H1 (cell line): ENCODE measurements around the gene RNF5. TPM values are rescaled to one million over a fixed set of nuclear protein-coding genes. Genes with fewer than 3 reads are reported as not detected.
A peak's percentile ranks its signal among the peaks of the same experiment; 100 is the strongest.

ENCODE experiments used
- CTCF ChIA-PET: fragments of 300-600 bp; sonication (Branson Sonifier 250); formaldehyde crosslinking; loops from one replicate; lab custom pipeline; 2021; ENCODE audit not compliant: partially characterized antibody; lab: Charles Lee
- POLR2A ChIA-PET: fragments of 300-600 bp; sonication (Branson Sonifier 250); formaldehyde crosslinking; loops from one replicate; lab custom pipeline; 2021; ENCODE audit warnings: inconsistent platforms; ENCODE audit not compliant: partially characterized antibody; lab: Charles Lee
- DNase-seq, 2 experiments: peaks; one replicate each; pipeline versions ENCODE4 v3.0.0 to v3.0.0-alpha.2; 2010 to 2022; ENCODE audit warnings: low spot score in 2 of 2, low read depth in 1 of 2, mixed read lengths in 1 of 2
- FAIRE-seq: peaks from 2 replicates; lab custom pipeline; 2011; peaks lifted over from hg19 to GRCh38; lab: Jason Lieb, UNC
- H2AFZ ChIP-seq: 2 replicates; pipeline ENCODE4 v1.8.1; 2012; ENCODE audit warnings: low read length, inconsistent platforms
- H2AK5ac ChIP-seq: 2 replicates; pipeline ENCODE4 v1.6.1; 2013; ENCODE audit warnings: low read depth, low read length
- H2BK120ac ChIP-seq: replicated peaks from 2 replicates; pipeline ENCODE3; 2013; ENCODE audit warnings: low read depth, low read length, inconsistent platforms
- H2BK12ac ChIP-seq: 2 replicates; pipeline ENCODE4 v1.6.1; 2013; ENCODE audit warnings: low read depth, low read length
- H2BK15ac ChIP-seq: 2 replicates; pipeline ENCODE4 v1.6.1; 2013; ENCODE audit warnings: low read length
- H2BK20ac ChIP-seq: 2 replicates; pipeline ENCODE4 v1.6.1; 2013; ENCODE audit warnings: low read length
- H2BK5ac ChIP-seq: 2 replicates; pipeline ENCODE4 v1.6.1; 2013; ENCODE audit warnings: low read depth, low read length
- H3K14ac ChIP-seq: 2 replicates; pipeline ENCODE4 v1.6.1; 2013; ENCODE audit warnings: inconsistent platforms; ENCODE audit not compliant: insufficient read length
- H3K18ac ChIP-seq: 2 replicates; pipeline ENCODE4 v1.6.1; 2013; ENCODE audit warnings: low read length; ENCODE audit errors: extremely low read depth
- H3K23ac ChIP-seq: 2 replicates; pipeline ENCODE4 v1.6.1; 2013; ENCODE audit warnings: inconsistent platforms; ENCODE audit not compliant: insufficient read length
- H3K23me2 ChIP-seq: 2 replicates; pipeline ENCODE4 v1.6.1; 2013; ENCODE audit warnings: low read depth, low read length
- H3K27ac ChIP-seq: 2 replicates; pipeline ENCODE4 v1.6.1; 2011; ENCODE audit warnings: low read depth, low read length, inconsistent platforms
- H3K27me3 ChIP-seq, 4 experiments: replicated peaks in 1 of 4; 1 replicate in 1 of 4; 2 replicates in 3 of 4; pipeline versions ENCODE4 v1.6.1 to v1.8.1; 2011 to 2013; ENCODE audit warnings: low read length in 3 of 4, mild to moderate bottlenecking in 3 of 4, inconsistent platforms in 2 of 4, mixed read lengths in 2 of 4, moderate library complexity in 1 of 4; ENCODE audit not compliant: control insufficient read depth in 3 of 4, insufficient read depth in 3 of 4; ENCODE audit errors: extremely low read depth in 1 of 4
- H3K36me3 ChIP-seq, 4 experiments: 2 replicates each; pipeline versions ENCODE4 v1.6.1 to v1.8.1; 2011 to 2013; ENCODE audit warnings: mild to moderate bottlenecking in 4 of 4, low read length in 3 of 4, moderate library complexity in 2 of 4, control low read depth in 1 of 4, inconsistent platforms in 1 of 4; ENCODE audit not compliant: insufficient read depth in 4 of 4, control insufficient read depth in 2 of 4
- H3K4ac ChIP-seq: replicated peaks from 2 replicates; pipeline ENCODE3; 2013; ENCODE audit warnings: low read length, low read depth, mixed read lengths, inconsistent platforms; ENCODE audit not compliant: insufficient read length
- H3K4me1 ChIP-seq, 4 experiments: replicated peaks in 1 of 4; 1 replicate in 1 of 4; 2 replicates in 3 of 4; pipeline versions ENCODE4 v1.6.1 to v1.8.1; 2011 to 2013; ENCODE audit warnings: low read length in 3 of 4, inconsistent platforms in 2 of 4, mixed read lengths in 1 of 4; ENCODE audit not compliant: insufficient read depth in 4 of 4, control insufficient read depth in 3 of 4
- H3K4me2 ChIP-seq, 2 experiments: 2 replicates each; pipeline versions ENCODE4 v1.6.1 to v1.8.1; 2011 to 2013; ENCODE audit warnings: low read depth in 2 of 2, low read length in 2 of 2, control low read depth in 1 of 2, inconsistent platforms in 1 of 2, mild to moderate bottlenecking in 1 of 2; ENCODE audit not compliant: insufficient read depth in 1 of 2
- H3K4me3 ChIP-seq, 4 experiments: fragments of 200-600, 300-600 bp in 1 of 4; sonication (generic), shearing (Covaris generic), sonication (Bioruptor Twin) in 1 of 4; 2 replicates each; pipeline versions ENCODE4 v1.5.1 to v1.8.1; 2011 to 2016; ENCODE audit warnings: low read length in 4 of 4, low read depth in 3 of 4, control low read depth in 2 of 4, inconsistent platforms in 2 of 4, mild to moderate bottlenecking in 2 of 4, mixed read lengths in 1 of 4, moderate library complexity in 1 of 4; ENCODE audit not compliant: insufficient read depth in 2 of 4; ENCODE audit errors: extremely low read depth in 1 of 4
- H3K56ac ChIP-seq: replicated peaks from 2 replicates; pipeline ENCODE3; 2013; ENCODE audit warnings: low read depth, mild to moderate bottlenecking, mixed read lengths, low read length, inconsistent platforms; ENCODE audit not compliant: insufficient read length
- H3K79me1 ChIP-seq: 2 replicates; pipeline ENCODE4 v1.6.1; 2013; ENCODE audit warnings: low read depth, low read length, control low read depth
- H3K79me2 ChIP-seq, 2 experiments: 2 replicates each; pipeline versions ENCODE4 v1.6.1 to v1.8.1; 2012 to 2013; ENCODE audit warnings: low read length in 2 of 2, mild to moderate bottlenecking in 2 of 2, inconsistent platforms in 1 of 2; ENCODE audit not compliant: insufficient read depth in 2 of 2, control insufficient read depth in 1 of 2
- H3K9ac ChIP-seq, 4 experiments: replicated peaks in 1 of 4; 1 replicate in 1 of 4; 2 replicates in 3 of 4; pipeline versions ENCODE4 v1.6.1 to v1.8.1; 2011 to 2013; ENCODE audit warnings: low read depth in 3 of 4, low read length in 3 of 4, control low read depth in 2 of 4, mild to moderate bottlenecking in 2 of 4, moderate library complexity in 2 of 4, inconsistent platforms in 1 of 4; ENCODE audit errors: extremely low read depth in 1 of 4
- H3K9me3 ChIP-seq, 2 experiments: 2 replicates each; pipeline versions ENCODE4 v1.6.1 to v1.8.1; 2012 to 2013; ENCODE audit warnings: mild to moderate bottlenecking in 2 of 2, moderate library complexity in 2 of 2, control low read depth in 1 of 2, inconsistent platforms in 1 of 2, low read depth in 1 of 2, low read length in 1 of 2, mixed read lengths in 1 of 2; ENCODE audit not compliant: insufficient read depth in 2 of 2
- H4K20me1 ChIP-seq, 2 experiments: replicated peaks in 1 of 2; 2 replicates each; pipeline versions ENCODE3 to v1.8.1; 2011 to 2013; ENCODE audit warnings: inconsistent platforms in 2 of 2, low read length in 2 of 2, mild to moderate bottlenecking in 1 of 2; ENCODE audit not compliant: insufficient read depth in 2 of 2, control insufficient read depth in 1 of 2
- H4K5ac ChIP-seq: 2 replicates; pipeline ENCODE4 v1.6.1; 2013; ENCODE audit warnings: low read length, low read depth, mixed read lengths, inconsistent platforms; ENCODE audit not compliant: insufficient read length
- H4K8ac ChIP-seq: 2 replicates; pipeline ENCODE4 v1.8.0; 2013; ENCODE audit warnings: mild to moderate bottlenecking, moderate library complexity, low read length, inconsistent platforms; ENCODE audit not compliant: insufficient read depth; ENCODE audit errors: extremely low read depth
- H4K91ac ChIP-seq: replicated peaks from 2 replicates; pipeline ENCODE3; 2013; ENCODE audit warnings: low read length, mixed read lengths, inconsistent platforms; ENCODE audit not compliant: insufficient read length
- CREB1 ChIP-seq: IDR thresholded peaks from 2 replicates; pipeline ENCODE4 v1.6.1; 2012; ENCODE audit warnings: inconsistent platforms
- KDM1A ChIP-seq: fragments of 200-600, 300-600 bp; sonication (generic); IDR thresholded peaks from 2 replicates; pipeline ENCODE4 v1.7.1; 2016; ENCODE audit warnings: mild to moderate bottlenecking, low read length, borderline replicate concordance
- KDM5A ChIP-seq: fragments of 200-600 bp; IDR thresholded peaks from 2 replicates; pipeline ENCODE4 v1.7.1; 2012; ENCODE audit warnings: mild to moderate bottlenecking, low read length, inconsistent platforms, mixed read lengths
- NRF1 ChIP-seq: IDR thresholded peaks from 2 replicates; pipeline ENCODE4 v1.6.1; 2011; ENCODE audit warnings: mild to moderate bottlenecking, low read depth, low read length, improper control_type of control experiment
- RBBP5 ChIP-seq: IDR thresholded peaks from 2 replicates; pipeline ENCODE4 v1.7.1; 2012; ENCODE audit warnings: low read depth, mild to moderate bottlenecking, inconsistent platforms, low read length, moderate library complexity, borderline replicate concordance
- SIRT6 ChIP-seq: IDR thresholded peaks from one replicate; pipeline ENCODE4 v1.7.1; 2012; ENCODE audit warnings: low read length, inconsistent platforms
- SUZ12 ChIP-seq: fragments of 200-600 bp; sonication (generic); IDR thresholded peaks from 2 replicates; pipeline ENCODE4 v1.6.1; 2012; ENCODE audit warnings: mild to moderate bottlenecking, inconsistent platforms, low read length, moderate library complexity, mixed read lengths
- USF2 ChIP-seq: IDR thresholded peaks from 2 replicates; pipeline ENCODE4 v1.6.1; 2011; ENCODE audit warnings: low read length, improper control_type of control experiment
- WGBS, 2 experiments: shearing (Covaris generic) in 1 of 2; methylation state at CpG; one replicate each; pipeline versions ENCODE4 v1.1.6 to v1.1.7; 2013 to 2015; ENCODE audit warnings: low lambda C conversion rate in 2 of 2, mixed read lengths in 2 of 2, inconsistent platforms in 1 of 2, low coverage in 1 of 2, missing lambda C conversion rate in 1 of 2; ENCODE audit not compliant: insufficient replicate concordance in 2 of 2, insufficient coverage in 1 of 2, insufficient read length in 1 of 2; ENCODE audit errors: extremely low coverage in 1 of 2, missing lambda C conversion rate in 1 of 2; 5-methylcytosine and 5-hydroxymethylcytosine counted together
- polyA plus RNA-seq, 7 experiments: library from polyadenylated mRNA; depleted of rRNA in 3 of 7; stranded (reverse) in 5 of 7; unstranded in 2 of 7; fragments of >200 nt in 5 of 7; fragments of 200-250 nt in 2 of 7; gene quantifications; 1 replicate in 5 of 7; 2 replicates in 1 of 7; 4 replicates in 1 of 7; pipeline versions ENCODE4 v1.2.1 to v1.2.3, GENCODE V29; 2011 to 2013; ENCODE audit warnings: missing spikeins in 2 of 7, mixed read lengths in 2 of 7
- total RNA-seq: library from RNA; stranded (reverse); fragmentation: NEBNext Ultra II Directional; extraction: Animal tissue kit (Norgen Biotek cat#: 25700); gene quantifications from 2 replicates; pipeline ENCODE4 v1.2.1, GENCODE V29; 2021

RNF5 gene
- total and polyA plus RNA-seq, 2 of the 8 experiments (the other 6 are each of a cell fraction or from before 2014, with no cell fraction given), result 90.0 to 158 TPM

GRCh38 chr6:32195902-32196681 is 17.9 kb downstream of the RNF5 start:
- Histone ChIP-seq H3K23me2 (peaks cover 7% of the 10 kb centered on the region; the same call in 1 of the 2 replicates), H3K9ac (peak overlapping the region; percentile 83 to 98 (median 93)), H3K79me1 (no peaks in the 10 kb centered on the region; the same call in 1 of the 2 replicates), H3K56ac (peak overlapping the region; percentile 96), H3K4me3 (peak overlapping the region; percentile 66 to 97 (median 82)), H3K4ac (peak overlapping the region; percentile 86), H2BK5ac (peak overlapping the region; percentile 98), H2BK12ac (peak overlapping the region; percentile 94), H3K14ac (no peak overlapping the region), H3K4me2 (peak overlapping the region; percentile 89 to 97), H3K27ac (peak overlapping the region; percentile 96), H4K5ac (peak overlapping the region; percentile 90), H3K23ac (no peak overlapping the region), H2BK20ac (peak overlapping the region; percentile 61; the same call in 1 of the 2 replicates), H3K27me3 (no peaks in the 10 kb centered on the region), H2AK5ac (0 out of 2 replicates have a peak overlapping the region, but pooled peaks have one; percentile 43), H2AFZ (no peak overlapping the region; the same call in 1 of the 2 replicates), H2BK15ac (peak overlapping the region; percentile 89; the same call in 1 of the 2 replicates), H3K9me3 (no peaks in the 10 kb centered on the region), H4K91ac (peak overlapping the region; percentile 97), H3K18ac (peak overlapping the region; percentile 97), H3K36me3 (no peaks in the 10 kb centered on the region), H3K4me1 (peaks cover 8 to 36% (median 20%) of the 10 kb centered on the region in 4 experiments), H4K20me1 (no peaks in the 10 kb centered on the region), H4K8ac (peak overlapping the region; percentile 98), H2BK120ac (peak overlapping the region; percentile 92), H3K79me2 (no peaks in the 10 kb centered on the region)
- FAIRE-seq, result no peak
- ChIA-PET POLR2A (interaction anchor here (0.6 to 13.3 kb wide), 19 partner anchors 10 to 776 kb away, joined by 3 to 194 read pairs (median 4); partner anchors contain the start of genes AGPAT1, ATF6B, DXO and FKBPL), CTCF (interaction anchor here (0.6 to 2.6 kb wide), 10 partner anchors 16 to 520 kb away, joined by 3 to 9 read pairs (median 3); partner anchors contain the start of gene PRRT1)
- WGBS, 2 experiments, result 1% methylated on average over 58 of the region's 58 CpGs; no CpG with 5 or more reads in 1 of the 2 experiments
- DNase-seq, result peak; percentile 71 to 90
- TF ChIP-seq SIRT6 (no peak), SUZ12 (no peak), KDM5A (0 out of 2 replicates have a peak, but pooled peaks have one; percentile 32), NRF1 (no peak), KDM1A (no peak), RBBP5 (no peak; the same call in 1 of the 2 replicates), USF2 (no peak), CREB1 (peak; percentile 98)
